IPS-18c (cell line): ENCODE measurements around the gene RAPGEF1.

ENCODE experiments used
- H3K4me3 ChIP-seq: 2 replicates; pipeline ENCODE4 v1.7.0; 2013; ENCODE audit warnings: low read depth, mild to moderate bottlenecking, low read length, moderate library complexity; ENCODE audit not compliant: insufficient read depth
- H3K9me3 ChIP-seq: one replicate; pipeline ENCODE4 v1.6.1; 2013; ENCODE audit warnings: mild to moderate bottlenecking, low read length, moderate library complexity; ENCODE audit not compliant: control insufficient read depth, insufficient read depth

The RAPGEF1 gene

DNA sequence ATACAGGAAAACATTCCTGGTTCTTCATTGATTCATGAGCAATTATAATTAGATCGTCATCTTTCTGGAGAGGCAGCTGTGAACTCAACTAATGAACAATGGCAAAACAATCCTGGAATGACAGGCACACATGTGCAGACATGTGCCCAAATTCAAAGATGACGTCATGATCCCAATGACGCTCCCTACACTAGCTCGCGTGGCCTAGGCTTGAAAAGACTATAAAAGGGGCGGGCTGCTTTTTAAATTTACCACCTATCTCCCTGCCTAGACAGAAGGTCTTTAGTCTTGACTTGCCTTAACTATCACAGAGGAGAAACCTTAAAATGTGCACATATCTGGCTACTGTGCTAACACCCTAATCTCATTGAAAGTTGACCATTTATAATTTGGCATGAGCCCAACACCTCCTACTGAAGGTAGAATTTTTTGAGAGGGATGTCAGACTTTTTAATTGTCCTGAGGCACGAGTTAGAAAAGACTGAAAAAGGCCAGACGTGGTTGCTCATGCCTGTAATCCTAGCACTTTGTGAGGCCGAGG is 106.3 kb downstream of the RAPGEF1 start:
- no peaks in the 10 kb centered on the region for H3K9me3 ChIP-seq
- no peak overlapping the region for H3K4me3 ChIP-seq

DNA sequence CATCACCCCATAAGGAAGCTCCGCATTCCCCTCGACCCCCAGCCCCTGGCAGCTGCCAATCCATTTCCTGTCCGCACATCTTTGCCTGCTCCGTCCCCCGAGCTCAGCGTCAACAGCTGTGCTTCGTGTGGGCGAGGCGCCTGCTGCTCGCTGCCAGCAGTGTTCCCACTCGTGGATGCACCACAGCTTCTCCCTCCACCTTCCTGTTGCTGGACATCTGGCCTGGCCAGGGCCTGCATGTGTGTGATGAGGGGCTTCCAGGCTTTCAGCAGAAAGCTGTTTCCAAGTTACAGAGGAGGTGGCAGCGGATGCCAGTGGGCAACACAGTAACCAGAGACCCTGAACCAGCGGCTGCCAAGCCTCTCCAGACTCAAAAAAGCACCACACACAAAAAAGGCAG is 108.6 kb downstream of the RAPGEF1 start:
- H3K9me3 ChIP-seq = no peaks in the 10 kb centered on the region
- H3K4me3 ChIP-seq = no peak overlapping the region

GRCh38 chr9:131630205-131630831 is 109.6 kb downstream of the RAPGEF1 start:
- no peak overlapping the region for H3K4me3 ChIP-seq

DNA sequence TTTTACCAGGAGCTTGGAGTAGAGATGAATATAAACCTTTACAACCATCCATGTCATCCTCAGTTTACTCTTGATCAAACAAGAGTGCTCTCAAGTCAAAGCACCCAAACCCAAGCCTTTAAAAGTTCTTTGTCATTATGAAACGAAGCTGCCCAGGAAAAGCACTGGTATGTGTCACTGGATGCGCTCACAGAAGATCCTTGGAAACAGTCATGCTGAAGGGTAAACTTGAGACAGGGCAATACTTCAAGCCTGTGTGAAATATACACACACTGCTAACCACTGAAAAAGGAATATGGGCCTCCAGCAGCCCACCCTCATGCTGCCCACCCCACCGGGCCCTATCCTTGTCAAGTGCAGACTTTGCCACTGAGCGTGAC is 110.1 kb downstream of the RAPGEF1 start:
- Histone ChIP-seq H3K4me3 (no peak overlapping the region), H3K9me3 (no peaks in the 10 kb centered on the region)

More at GRCh38 chr9:131630205-131630831, 109.6 kb downstream of the RAPGEF1 start:
- H3K9me3 ChIP-seq = no peaks in the 10 kb centered on the region

GRCh38 chr9:131629226-131629500 is 110.7 kb downstream of the RAPGEF1 start:
- Histone ChIP-seq H3K9me3 (no peaks in the 10 kb centered on the region), H3K4me3 (no peak overlapping the region)

DNA sequence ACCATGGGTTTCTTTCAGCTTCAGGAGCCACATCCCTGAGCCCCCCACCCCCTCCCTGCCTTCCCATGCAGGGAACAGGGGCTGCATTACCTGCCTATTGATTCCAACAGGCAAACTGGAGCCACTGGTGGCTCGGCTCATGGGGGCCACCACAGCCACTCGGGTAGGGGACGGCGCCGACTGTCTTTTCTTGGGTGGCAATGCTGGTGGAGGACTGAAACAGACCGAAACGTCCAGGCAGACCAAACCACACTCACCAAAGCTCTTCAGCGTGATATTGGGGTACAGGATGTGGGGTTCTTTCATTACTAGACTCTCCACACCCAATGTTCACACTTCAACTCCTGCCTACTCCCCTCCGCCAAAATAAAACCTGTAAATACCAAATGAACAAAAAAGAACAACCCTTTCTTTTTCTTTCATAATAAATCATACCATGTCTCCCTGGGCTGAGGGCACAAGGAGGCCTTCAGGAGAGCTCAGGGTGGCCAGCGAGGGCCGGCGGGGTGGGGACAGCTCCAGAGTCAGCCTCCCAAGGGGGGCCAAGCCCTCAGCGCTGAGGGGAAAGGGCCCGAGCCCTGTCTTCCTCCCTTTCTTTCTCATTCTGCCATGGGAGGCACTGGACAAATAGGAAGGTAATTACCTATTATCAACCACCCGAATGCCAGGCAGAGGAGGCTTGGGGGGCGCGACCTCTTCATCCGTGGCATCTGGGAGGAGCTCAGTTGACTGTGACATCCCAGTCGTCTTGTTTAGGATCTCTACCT is 111.2 kb downstream of the RAPGEF1 start:
- Histone ChIP-seq H3K9me3 (no peaks in the 10 kb centered on the region), H3K4me3 (no peak overlapping the region)

- Histone ChIP-seq H3K9me3 (no peaks in the 10 kb centered on the region), H3K4me3 (no peak overlapping the region)
These were observed 112.0 kb downstream of the RAPGEF1 start for GRCh38 chr9:131627648-131628458.

- no peak overlapping the region for H3K4me3 ChIP-seq
- no peaks in the 10 kb centered on the region for H3K9me3 ChIP-seq
These were observed 112.6 kb downstream of the RAPGEF1 start for GRCh38 chr9:131627326-131627647.

DNA sequence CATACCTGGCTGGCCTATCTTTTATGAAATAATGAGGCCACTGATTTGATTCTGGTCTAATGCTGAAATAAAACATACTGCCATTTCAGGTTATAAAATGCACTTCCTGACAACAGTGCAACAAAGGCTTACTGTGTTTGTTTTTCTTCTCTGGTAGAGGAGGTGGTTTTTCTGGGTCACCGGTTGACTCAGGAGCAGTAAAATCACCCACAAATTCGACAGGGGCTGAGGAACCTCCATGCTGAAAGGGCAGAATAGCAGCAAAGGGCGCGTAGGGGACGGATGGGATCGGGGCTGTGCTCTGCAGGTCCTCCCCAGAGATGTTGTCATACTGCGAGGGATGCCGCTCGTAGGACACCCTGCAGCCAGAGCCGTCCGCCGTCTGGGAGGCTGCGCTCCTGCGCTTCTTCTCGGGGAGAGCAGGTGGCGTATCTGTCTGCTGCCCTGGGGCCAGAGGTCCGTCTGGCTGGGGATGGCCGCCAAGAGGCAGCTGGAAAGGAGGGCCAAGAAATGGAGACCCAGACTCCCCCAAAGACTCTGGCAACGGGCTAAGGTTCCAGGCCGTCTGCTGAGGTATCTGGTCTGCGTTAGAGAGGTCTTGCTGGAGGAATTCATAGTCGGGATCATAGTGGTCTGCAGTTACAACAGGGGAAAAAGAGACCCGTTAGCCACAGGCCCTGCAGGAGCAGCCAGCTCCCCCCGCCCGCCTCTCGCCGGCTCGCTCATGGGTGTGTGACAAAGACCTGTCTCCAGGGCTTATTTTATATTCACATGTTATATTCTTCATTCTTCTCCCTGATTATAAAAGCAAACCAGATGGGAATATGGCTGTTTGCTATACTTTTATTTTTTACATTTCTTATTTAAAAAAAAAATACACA is 113.8 kb downstream of the RAPGEF1 start:
- no peak overlapping the region for H3K4me3 ChIP-seq
- no peaks in the 10 kb centered on the region for H3K9me3 ChIP-seq

GRCh38 chr9:131625508-131625787 is 114.4 kb downstream of the RAPGEF1 start:
- Histone ChIP-seq H3K4me3 (no peak overlapping the region), H3K9me3 (no peaks in the 10 kb centered on the region)

- no peak overlapping the region for H3K4me3 ChIP-seq
- H3K9me3 ChIP-seq = no peaks in the 10 kb centered on the region
These were observed 115.0 kb downstream of the RAPGEF1 start for GRCh38 chr9:131624636-131625507.

DNA sequence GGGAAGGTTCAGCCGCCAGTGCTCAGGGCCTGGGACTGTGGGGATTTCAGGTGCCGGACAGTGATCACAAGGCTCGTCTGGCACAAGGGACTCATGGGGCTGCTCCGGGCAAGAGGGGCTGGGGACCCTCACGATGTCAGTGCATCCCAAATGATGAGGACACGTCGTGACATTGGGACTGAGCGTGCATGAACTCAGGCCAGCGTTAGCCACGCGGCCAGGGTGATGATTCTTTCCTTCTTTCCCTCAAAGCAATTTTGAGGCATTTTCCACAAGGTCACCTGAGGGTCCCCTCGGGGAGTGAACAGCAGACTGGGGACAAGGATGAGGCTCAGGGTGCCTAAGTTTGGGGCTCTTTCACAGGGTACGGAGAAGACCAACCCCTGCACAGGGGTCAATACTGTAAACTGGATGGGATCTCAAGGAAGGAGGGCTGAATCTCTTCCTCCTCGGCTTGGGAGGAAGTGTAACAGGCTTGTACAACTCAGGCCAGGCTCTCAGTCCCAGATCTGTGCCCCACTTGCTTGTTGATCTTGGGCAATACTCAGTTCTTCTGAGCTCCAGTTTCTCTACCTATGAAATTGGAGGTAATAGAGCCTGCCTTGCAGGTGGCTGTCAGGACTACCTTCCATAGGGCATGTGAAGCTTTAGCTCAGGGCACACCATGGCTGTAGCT is 116.1 kb downstream of the RAPGEF1 start:
- Histone ChIP-seq H3K9me3 (no peaks in the 10 kb centered on the region), H3K4me3 (no peak overlapping the region)

GRCh38 chr9:131622523-131622922 is 117.4 kb downstream of the RAPGEF1 start:
- Histone ChIP-seq H3K9me3 (no peaks in the 10 kb centered on the region), H3K4me3 (no peak overlapping the region)

DNA sequence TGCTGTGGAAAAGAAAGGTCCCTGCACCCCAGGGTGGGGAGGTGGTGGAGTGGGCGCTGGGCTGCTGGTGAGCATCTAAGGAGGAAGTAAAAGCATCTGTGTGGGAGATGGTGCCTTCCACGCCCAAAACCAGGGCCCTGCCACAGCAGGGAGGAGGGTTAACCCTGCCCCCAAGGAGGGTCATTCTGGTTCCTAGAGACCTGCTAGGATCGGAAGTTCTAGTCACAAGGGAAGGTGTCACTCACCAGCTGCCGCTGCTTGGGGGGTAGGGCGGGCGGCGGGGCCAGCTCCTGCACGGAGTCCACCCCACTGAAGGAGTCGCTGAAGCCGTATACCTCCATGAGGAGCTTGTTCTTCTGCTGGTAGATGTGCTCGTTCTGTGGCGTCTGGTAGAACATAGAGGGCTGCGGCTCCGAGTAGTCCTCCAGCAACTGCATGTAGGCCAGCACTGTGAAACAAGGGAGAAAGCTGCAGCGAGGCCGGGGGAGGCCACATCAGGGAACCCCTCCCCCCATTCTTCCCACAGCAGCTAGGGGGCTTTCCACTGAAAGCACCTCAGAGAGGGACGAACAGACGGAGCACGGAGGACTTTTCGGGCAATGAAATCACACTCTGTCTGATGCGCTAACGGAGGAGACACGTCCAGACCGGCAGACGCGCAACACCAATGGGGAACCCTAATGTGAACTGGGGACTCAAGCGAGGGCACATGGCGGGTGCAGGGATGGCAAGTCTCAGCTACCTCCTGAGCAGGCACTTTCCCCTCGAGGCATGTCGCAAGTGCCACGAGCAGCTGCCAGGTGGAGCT is 118.1 kb downstream of the RAPGEF1 start:
- H3K9me3 ChIP-seq = no peaks in the 10 kb centered on the region
- no peak overlapping the region for H3K4me3 ChIP-seq

DNA sequence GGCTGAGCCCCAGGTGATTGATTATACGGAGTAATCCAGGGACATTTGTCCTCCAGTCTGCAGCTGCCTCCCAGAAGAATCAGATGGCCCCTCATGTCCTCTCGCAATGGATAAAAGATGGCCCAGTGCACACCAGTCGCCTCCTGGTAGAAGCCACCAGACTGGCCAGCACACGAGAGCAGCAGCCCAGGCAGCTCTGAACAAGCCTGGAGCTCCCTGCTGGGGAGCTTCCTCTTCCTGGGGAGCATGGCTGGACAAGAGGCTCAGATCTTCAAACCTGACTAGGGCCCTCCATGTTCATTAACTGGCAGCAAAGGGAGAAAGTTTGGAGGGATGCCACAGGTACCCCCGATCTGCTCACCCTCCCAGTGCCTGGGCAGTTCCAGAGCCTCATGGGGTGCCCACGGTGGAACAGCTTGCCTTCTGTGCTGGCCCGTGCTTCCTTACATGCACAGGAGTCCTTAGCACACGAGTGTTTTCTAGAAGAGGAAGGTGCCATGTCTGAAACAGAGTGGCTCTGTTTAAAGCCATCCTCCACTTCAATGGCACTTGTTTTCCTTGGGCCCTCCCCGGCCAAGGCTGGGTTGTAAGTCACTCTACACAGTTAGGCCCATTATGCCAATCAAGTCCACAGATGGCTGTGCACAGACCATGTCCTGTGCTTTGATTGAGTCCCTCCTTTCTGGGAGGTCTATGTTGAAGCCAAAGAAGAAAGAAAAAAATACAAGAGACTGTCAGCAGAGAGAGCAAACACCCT is 118.9 kb downstream of the RAPGEF1 start:
- H3K4me3 ChIP-seq = no peak overlapping the region

More for the DNA sequence above, 118.9 kb downstream of the RAPGEF1 start:
- no peaks in the 10 kb centered on the region for H3K9me3 ChIP-seq
